Measurements from ENCODE around the gene TULP3. TPM values are rescaled to one million over a fixed set of nuclear protein-coding genes. Genes with fewer than 3 reads are reported as not detected.

The TULP3 gene
- total RNA-seq, 4 donors from 2014 or later = 34.3 to 41.6 (median 37.6) TPM

- Histone ChIP-seq H3K27me3 (peaks cover 0 to 3% of the 10 kb centered on the region in 2 donors), H3K27ac (no peak overlapping the region), H3K9me3 (no peaks in the 10 kb centered on the region), H3K36me3 (no peaks in the 10 kb centered on the region), H3K4me1 (peaks cover 0 to 26% (median 7%) of the 10 kb centered on the region in 4 donors), H3K4me3 (no peak overlapping the region)
- no peak for DNase-seq (ENCODE audit: low spot score in 2 of 2)
- 96% methylated on average over 1 of the region's 1 CpG for WGBS, 2 donors
- no peak for TF ChIP-seq CTCF (IDR thresholded peaks at IDR 0.05)
- TF ChIP-seq POLR2A (IDR thresholded peaks at IDR 0.05) = no peak
- no peak for TF ChIP-seq EP300 (IDR thresholded peaks at IDR 0.05)
Measured at GRCh38 chr12:2955888-2956287, 65.2 kb downstream of the TULP3 start.

GRCh38 chr12:2957816-2958431 lies 67.2 kb downstream of the TULP3 start:
- DNase-seq (ENCODE audit: low spot score in 2 of 2) = no peak
- H3K36me3 ChIP-seq = no peaks in the 10 kb centered on the region
- WGBS, 2 donors = 78 to 81% methylated on average over 11 of the region's 11 CpGs

GRCh38 chr12:2958432-2959191 lies 67.9 kb downstream of the TULP3 start:
- Histone ChIP-seq H3K4me3 (peak overlapping the region; percentile 48 to 70 (median 60)), H3K27ac (peak overlapping the region; percentile 58 to 89 (median 76)), H3K27me3 (peaks cover 0 to 3% of the 10 kb centered on the region in 2 donors), H3K9me3 (no peaks in the 10 kb centered on the region), H3K4me1 (peaks cover 0 to 34% (median 7%) of the 10 kb centered on the region in 4 donors), H3K36me3 (no peaks in the 10 kb centered on the region)
- 3 to 4% methylated on average over 16 to 19 of the region's 48 CpGs for WGBS, 2 donors
- TF ChIP-seq EP300 (IDR thresholded peaks at IDR 0.05) (no peak), CTCF (IDR thresholded peaks at IDR 0.05) (no peak), POLR2A (IDR thresholded peaks at IDR 0.05) (no peak)
- no peak for DNase-seq (ENCODE audit: low spot score in 2 of 2)

More at GRCh38 chr12:2957816-2958431, 67.2 kb downstream of the TULP3 start:
- H3K4me1 ChIP-seq = peaks cover 0 to 33% (median 7%) of the 10 kb centered on the region in 4 donors
- H3K27me3 ChIP-seq = peaks cover 0 to 3% of the 10 kb centered on the region in 2 donors
- no peaks in the 10 kb centered on the region for H3K9me3 ChIP-seq
- peak overlapping the region in 1 of 4 donors; percentile 89 for H3K27ac ChIP-seq
- TF ChIP-seq EP300 (IDR thresholded peaks at IDR 0.05) = no peak
- no peak for TF ChIP-seq POLR2A (IDR thresholded peaks at IDR 0.05)
- no peak for TF ChIP-seq CTCF (IDR thresholded peaks at IDR 0.05)
- peak overlapping the region in 1 of 4 donors; percentile 70 for H3K4me3 ChIP-seq

GRCh38 chr12:2959192-2959504 lies 68.5 kb downstream of the TULP3 start, which contains the start of gene TEAD4:
TSS of gene TEAD4 (plus strand) at chr12:2959397.
- 0% methylated on average over 11 to 14 of the region's 50 CpGs for WGBS, 2 donors
- no peak for DNase-seq (ENCODE audit: low spot score in 2 of 2)
- peak within 1 kb of the TSS; percentile 60 to 89 (median 76) for H3K27ac ChIP-seq
- H3K4me1 ChIP-seq = peaks cover 0 to 40% (median 7%) of the 10 kb centered on the region in 4 donors
- TF ChIP-seq CTCF (IDR thresholded peaks at IDR 0.05) = no peak
- TF ChIP-seq EP300 (IDR thresholded peaks at IDR 0.05) = no peak
- TF ChIP-seq POLR2A (IDR thresholded peaks at IDR 0.05) = no peak
- no peaks in the 10 kb centered on the region for H3K36me3 ChIP-seq
- H3K9me3 ChIP-seq = no peaks in the 10 kb centered on the region
- peak within 1 kb of the TSS; percentile 48 to 70 (median 60) for H3K4me3 ChIP-seq
- H3K27me3 ChIP-seq = peaks cover 0 to 3% of the 10 kb centered on the region in 2 donors
